HepG2 (cell line): Measurements from ENCODE around the gene PXMP2.

ENCODE experiments used
- CBX2 ChIP-seq, 2 experiments: fragments of 200-600 bp in 1 of 2; sonication (generic); formaldehyde crosslinking in 1 of 2; IDR thresholded peaks; 2 replicates each; pipeline versions ENCODE4 v1.7.0 to v1.8.1; 2018 to 2022; ENCODE audit warnings: low read depth in 2 of 2, low read length in 1 of 2, mild to moderate bottlenecking in 1 of 2, missing genetic modification reagents in 1 of 2
- NFE2 ChIP-seq: sonication (generic); formaldehyde crosslinking; IDR thresholded peaks from 2 replicates; pipeline ENCODE4 v1.4.0; 2020; ENCODE audit warnings: missing genetic modification reagents
- NFIC ChIP-seq: IDR thresholded peaks from 2 replicates; pipeline ENCODE4 v1.6.1; 2012; ENCODE audit warnings: mild to moderate bottlenecking, low read length, inconsistent platforms
- NFYC ChIP-seq: IDR thresholded peaks from 2 replicates; pipeline ENCODE4 v1.6.1; 2016; ENCODE audit warnings: missing genetic modification reagents, missing compliant biosample characterization
- POLR2A ChIP-seq, 2 experiments: IDR thresholded peaks; 2 replicates each; pipeline ENCODE4 v1.6.1; 2011; ENCODE audit warnings: low read depth in 2 of 2, low read length in 2 of 2, mild to moderate bottlenecking in 1 of 2, moderate library complexity in 1 of 2; ENCODE audit not compliant: insufficient read depth in 1 of 2
- TARDBP ChIP-seq: sonication (generic); formaldehyde crosslinking; IDR thresholded peaks from 2 replicates; pipeline ENCODE4 v1.8.0; 2022; ENCODE audit warnings: mild to moderate bottlenecking, missing genetic modification reagents
- TGIF2 ChIP-seq: IDR thresholded peaks from 2 replicates; pipeline ENCODE4 v1.6.1; 2016; ENCODE audit warnings: control low read depth, missing compliant biosample characterization
- ZNF136 ChIP-seq: sonication (generic); formaldehyde crosslinking; IDR thresholded peaks from 2 replicates; pipeline ENCODE4 v1.8.1; 2022; ENCODE audit warnings: low read depth, mild to moderate bottlenecking, moderate library complexity, missing genetic modification reagents
- ZNF644 ChIP-seq: IDR thresholded peaks from 2 replicates; pipeline ENCODE4 v1.6.1; 2016; ENCODE audit warnings: low read depth
- TF ChIP-seq, protein P1 (sequence below): sonication (generic); formaldehyde crosslinking; IDR thresholded peaks from 2 replicates; pipeline ENCODE4 v1.9.0; 2021; ENCODE audit warnings: missing genetic modification reagents, borderline replicate concordance
- TF ChIP-seq, protein P2 (sequence below): sonication (generic); formaldehyde crosslinking; IDR thresholded peaks from 2 replicates; pipeline ENCODE4 v1.5.0; 2020; ENCODE audit warnings: mild to moderate bottlenecking, missing genetic modification reagents, moderate library complexity

DNA sequence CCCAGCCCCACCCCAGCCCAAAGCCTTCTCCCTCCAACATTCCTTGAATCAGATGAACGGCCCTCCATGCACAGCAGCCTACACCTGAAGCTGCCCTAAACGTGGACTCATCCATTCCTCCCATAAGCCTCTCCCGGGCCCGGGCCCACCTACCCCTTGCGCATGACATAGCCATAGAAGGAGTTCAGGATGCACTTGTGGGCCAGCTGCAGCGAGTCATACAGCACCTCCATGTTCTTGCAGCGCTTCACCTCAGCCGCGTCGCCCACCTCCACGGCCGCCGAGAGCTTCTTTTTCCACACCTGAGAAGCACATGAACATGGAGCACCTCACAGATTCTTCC, 22.3 kb upstream of the PXMP2 start:
- no peak for TF ChIP-seq ZNF136 (CRISPR knock-in tag)
- TF ChIP-seq, protein P1, sequence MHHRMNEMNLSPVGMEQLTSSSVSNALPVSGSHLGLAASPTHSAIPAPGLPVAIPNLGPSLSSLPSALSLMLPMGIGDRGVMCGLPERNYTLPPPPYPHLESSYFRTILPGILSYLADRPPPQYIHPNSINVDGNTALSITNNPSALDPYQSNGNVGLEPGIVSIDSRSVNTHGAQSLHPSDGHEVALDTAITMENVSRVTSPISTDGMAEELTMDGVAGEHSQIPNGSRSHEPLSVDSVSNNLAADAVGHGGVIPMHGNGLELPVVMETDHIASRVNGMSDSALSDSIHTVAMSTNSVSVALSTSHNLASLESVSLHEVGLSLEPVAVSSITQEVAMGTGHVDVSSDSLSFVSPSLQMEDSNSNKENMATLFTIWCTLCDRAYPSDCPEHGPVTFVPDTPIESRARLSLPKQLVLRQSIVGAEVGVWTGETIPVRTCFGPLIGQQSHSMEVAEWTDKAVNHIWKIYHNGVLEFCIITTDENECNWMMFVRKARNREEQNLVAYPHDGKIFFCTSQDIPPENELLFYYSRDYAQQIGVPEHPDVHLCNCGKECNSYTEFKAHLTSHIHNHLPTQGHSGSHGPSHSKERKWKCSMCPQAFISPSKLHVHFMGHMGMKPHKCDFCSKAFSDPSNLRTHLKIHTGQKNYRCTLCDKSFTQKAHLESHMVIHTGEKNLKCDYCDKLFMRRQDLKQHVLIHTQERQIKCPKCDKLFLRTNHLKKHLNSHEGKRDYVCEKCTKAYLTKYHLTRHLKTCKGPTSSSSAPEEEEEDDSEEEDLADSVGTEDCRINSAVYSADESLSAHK (CRISPR knock-in tag) = no peak
- no peak for TF ChIP-seq POLR2A (IDR thresholded peaks at IDR 0.05; ENCODE audit: insufficient read depth in 1 of 2, low read depth in 2 of 2, low read length in 2 of 2)
- no peak for TF ChIP-seq ZNF644
- no peak for TF ChIP-seq TARDBP (CRISPR knock-in tag)
- no peak for TF ChIP-seq CBX2 (IDR thresholded peaks at IDR 0.05; ENCODE audit: low read depth, low read length)
- no peak for TF ChIP-seq CBX2 (CRISPR knock-in tag; IDR thresholded peaks at IDR 0.05; ENCODE audit: low read depth)
- TF ChIP-seq, protein P2, sequence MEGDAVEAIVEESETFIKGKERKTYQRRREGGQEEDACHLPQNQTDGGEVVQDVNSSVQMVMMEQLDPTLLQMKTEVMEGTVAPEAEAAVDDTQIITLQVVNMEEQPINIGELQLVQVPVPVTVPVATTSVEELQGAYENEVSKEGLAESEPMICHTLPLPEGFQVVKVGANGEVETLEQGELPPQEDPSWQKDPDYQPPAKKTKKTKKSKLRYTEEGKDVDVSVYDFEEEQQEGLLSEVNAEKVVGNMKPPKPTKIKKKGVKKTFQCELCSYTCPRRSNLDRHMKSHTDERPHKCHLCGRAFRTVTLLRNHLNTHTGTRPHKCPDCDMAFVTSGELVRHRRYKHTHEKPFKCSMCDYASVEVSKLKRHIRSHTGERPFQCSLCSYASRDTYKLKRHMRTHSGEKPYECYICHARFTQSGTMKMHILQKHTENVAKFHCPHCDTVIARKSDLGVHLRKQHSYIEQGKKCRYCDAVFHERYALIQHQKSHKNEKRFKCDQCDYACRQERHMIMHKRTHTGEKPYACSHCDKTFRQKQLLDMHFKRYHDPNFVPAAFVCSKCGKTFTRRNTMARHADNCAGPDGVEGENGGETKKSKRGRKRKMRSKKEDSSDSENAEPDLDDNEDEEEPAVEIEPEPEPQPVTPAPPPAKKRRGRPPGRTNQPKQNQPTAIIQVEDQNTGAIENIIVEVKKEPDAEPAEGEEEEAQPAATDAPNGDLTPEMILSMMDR = no peak
- no peak for TF ChIP-seq NFYC (CRISPR knock-in tag)
- TF ChIP-seq NFIC = no peak
- TF ChIP-seq NFE2 (CRISPR knock-in tag) = no peak
- no peak for TF ChIP-seq TGIF2
